Stimulated activated CD4-positive, alpha-beta T cell treated with anti-CD3 and anti-CD28 coated beads, Interleukin-12 subunit alpha, Interleukin-12 subunit beta, amount 100 ng/mL, for 24 hours (primary cell): ENCODE data around the gene FBLN1.
"Not testable (repeated sequence)": the region's sequence is repeated elsewhere in the genome, so short reads cannot be mapped to it uniquely, and the experiment has no call there.

Experiments
- DNase-seq, 2 experiments: peaks; one replicate each; pipeline ENCODE4 v3.0.0-alpha.2; 2020; ENCODE audit warnings: low read depth in 2 of 2

The FBLN1 gene, protein sequence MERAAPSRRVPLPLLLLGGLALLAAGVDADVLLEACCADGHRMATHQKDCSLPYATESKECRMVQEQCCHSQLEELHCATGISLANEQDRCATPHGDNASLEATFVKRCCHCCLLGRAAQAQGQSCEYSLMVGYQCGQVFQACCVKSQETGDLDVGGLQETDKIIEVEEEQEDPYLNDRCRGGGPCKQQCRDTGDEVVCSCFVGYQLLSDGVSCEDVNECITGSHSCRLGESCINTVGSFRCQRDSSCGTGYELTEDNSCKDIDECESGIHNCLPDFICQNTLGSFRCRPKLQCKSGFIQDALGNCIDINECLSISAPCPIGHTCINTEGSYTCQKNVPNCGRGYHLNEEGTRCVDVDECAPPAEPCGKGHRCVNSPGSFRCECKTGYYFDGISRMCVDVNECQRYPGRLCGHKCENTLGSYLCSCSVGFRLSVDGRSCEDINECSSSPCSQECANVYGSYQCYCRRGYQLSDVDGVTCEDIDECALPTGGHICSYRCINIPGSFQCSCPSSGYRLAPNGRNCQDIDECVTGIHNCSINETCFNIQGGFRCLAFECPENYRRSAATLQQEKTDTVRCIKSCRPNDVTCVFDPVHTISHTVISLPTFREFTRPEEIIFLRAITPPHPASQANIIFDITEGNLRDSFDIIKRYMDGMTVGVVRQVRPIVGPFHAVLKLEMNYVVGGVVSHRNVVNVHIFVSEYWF

DNA sequence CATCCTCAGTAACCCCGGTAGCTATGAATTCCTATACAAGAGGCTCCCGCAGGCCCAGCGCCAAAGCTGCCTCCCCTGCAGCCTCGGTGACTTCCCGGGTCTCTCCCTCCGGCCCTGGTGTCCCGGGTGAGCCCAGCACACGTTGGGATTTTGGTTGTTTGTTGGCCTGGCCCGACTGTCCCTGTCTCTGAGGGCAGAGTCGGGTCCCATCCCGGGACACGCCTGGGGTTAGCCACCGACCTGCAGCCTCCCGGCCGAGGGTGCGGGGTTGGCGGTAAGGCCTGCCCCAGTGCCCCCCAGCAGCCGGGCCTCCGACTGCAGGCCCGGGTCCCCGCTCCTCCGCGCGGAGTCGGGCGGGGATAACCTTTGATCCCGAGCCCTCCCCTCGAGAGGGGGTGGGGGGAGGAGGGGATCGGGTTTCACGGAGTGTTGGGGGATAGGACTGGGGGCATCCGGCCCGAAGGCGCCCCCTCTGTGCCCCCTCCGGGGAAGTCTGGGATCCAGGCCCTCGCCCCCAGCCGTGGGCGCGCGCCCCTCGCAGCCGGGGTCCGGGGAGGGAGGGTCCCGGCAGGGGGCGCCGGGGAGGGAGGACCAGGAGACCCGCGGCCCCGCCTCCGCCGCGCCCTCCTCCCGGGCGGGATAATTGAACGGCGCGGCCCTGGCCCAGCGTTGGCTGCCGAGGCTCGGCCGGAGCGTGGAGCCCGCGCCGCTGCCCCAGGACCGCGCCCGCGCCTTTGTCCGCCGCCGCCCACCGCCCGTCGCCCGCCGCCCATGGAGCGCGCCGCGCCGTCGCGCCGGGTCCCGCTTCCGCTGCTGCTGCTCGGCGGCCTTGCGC, at the start of gene FBLN1:
TSS of gene FBLN1 (plus strand) at position 669 of the 835 bp plus-strand sequence. CDS start at position 772, 103 bp downstream.
- no peak for DNase-seq

DNA sequence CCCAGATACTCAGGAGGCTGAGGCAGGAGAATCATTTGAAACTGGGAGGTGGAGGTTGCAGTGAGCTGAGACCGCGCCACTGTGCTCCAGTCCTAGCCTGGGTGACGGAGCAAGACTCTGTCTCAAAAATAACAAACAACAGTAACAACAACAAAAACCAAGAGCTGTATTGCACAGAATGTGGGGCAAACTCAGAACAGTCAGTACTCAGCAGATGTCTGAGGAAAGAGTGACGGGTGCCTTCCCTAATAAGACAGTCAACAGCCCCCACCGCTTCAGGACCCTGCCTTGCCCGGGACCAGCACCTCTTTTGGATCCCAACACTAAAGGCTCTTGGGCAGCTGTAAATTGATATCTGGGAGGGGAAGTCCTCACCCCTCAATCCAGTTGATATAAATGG, 48.9 kb upstream of the FBLN1 start:
- DNase-seq, result no peak

DNA sequence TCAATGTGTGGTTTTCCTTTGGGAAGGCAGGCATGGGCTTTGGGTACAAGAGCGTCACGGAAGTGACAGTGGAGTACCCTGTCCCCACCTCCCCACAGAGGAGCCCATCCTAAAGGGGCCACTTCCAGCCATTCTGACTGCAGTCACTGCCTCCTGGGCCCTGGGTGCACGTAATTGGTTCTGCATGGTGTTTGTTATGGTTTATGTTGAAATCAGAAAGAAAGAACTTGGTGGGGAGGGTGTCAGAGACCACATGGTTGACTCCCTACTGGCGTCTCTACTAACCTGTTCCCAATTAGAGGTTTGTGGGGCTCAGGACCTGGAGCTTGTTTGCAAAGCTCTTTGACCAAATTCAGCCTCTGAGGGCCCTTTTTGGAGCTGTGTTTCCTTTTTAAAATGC, 48.4 kb upstream of the FBLN1 start:
- DNase-seq, result no peak

DNA sequence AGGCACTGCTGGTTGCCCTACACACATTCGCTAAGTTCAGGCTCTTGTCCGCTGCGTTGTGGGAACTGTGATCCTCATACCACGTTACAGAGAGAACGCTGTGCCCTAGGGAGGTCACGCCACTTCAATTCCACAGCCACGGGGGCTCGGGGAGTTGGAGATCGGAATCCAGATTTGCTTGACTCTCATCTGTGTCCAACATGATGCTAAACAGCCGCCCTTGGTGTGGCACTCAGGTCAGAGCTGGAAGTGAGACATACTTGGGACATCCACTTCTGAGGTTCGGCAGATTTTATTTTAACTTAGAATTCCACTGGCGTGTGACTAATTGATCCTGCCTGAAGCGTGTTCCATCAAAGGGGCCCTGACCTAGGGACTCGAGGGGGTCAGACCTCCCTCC, 47.5 kb upstream of the FBLN1 start:
- DNase-seq, result no peak

DNA sequence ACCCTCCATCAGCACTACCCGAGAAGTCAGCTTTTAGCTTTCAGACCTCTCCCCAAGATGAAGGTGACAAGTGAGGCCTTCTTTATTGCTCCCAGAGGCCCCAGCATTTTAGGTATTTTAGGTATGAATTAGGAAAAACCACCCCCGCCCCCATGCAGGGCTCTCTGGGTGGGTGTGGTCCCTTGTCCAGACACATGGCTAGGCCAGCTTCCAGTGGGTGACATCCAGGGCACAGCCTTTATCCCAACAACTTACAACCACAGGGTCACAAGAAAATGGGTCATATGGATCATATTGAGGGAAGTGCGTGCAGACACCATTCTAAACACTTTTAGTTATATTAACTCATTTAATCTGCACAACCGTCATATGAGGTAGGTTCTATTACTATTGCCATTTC, 47.1 kb upstream of the FBLN1 start:
- DNase-seq, result no peak

DNA sequence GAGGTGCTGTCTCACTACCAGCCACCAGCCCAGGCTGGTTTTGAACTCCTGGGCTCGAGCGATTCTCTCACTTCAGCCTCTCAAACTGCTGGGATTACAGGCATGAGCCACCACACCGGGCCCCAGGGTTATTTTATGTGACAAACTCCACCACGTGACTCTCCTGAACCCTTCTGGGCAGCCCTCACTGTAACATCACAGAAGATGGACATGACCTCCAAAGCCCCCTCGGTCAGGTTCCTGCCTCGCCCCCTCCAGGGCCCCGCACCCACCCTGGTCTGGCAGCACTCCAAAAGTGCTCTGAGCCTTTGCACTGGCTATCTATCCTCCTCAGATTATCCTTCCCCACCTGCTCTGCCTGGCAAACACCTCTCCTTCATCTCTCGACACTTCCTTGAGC, 45.9 kb upstream of the FBLN1 start:
- no peak for DNase-seq

DNA sequence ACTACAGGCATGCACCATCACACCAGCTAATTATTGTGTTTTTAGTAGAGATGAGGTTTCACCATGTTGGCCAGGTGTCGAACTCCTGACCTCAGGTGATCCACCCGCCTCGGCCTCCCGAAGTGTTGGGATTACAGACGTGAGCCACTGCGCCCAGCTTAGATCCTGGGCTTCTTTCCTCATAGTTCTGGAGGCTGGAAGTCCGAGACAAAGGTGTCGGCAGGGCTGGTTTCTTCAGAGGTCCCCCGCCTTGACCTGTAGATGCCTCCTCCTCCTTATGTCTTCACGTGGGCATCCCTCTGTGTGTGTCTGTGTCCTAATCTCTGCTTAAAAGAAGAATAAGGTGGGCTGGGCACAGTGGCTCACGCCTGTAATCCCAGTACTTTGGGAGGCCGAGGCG, 44.2 kb upstream of the FBLN1 start:
- DNase-seq, result no peak

DNA sequence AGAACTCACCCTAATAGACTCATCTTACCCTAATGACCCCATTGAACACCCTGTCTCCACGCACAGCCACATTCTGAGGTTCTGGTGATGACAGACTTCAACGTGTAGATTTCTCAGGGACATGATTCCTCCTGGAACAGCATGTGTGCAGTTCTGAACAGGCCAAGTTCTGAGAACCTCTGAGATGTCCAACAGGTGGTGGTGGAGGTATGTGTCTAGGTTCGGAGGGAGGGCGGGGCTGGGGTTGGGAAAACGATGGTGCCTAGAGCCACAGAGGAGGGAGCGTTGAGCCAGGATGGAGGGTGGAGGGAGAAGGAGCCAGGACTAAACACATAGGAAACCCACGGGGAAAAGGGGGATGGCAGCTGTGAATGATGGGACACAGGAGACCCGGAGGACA, 43.4 kb upstream of the FBLN1 start:
- DNase-seq, result no peak

DNA sequence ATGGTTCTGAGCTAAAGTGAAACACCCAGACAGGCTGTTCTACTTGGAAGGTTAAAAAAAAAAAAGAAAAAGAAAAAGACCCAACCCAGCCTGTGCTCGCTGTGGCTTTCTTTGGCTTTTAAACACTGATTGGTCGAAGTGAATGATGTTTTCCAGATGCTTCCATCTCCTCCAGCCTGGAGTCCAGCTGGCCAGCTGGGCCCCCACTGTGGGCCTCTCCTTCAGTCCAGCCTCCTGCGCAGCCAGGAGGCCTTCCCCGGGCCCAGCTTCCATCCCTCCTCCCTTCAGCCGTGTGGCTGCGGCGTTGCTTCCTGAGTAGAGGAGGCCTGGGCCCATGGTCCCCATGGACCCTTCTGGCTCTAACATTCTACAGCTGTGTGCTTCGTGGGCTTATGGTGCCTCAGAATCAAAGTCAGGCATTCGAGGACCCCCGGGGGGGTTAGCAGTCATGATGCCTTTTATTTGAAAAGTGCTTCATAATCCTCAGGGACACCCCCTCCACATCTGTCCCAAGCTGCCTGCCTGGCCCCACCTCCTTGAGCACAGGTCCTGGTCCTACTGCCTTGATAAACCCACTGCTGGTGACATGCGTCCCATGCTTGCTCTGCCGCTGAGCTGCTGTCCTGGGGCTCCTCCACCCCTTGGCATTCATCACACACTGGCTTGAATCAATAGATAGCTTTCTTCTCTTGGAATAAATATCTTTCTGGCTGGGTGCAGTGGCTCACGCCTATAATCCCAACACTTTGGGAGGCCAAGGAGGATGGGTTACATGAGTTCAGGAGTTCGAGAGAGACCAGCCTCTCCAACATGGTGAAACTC, 42.2 kb upstream of the FBLN1 start:
- no peak for DNase-seq

DNA sequence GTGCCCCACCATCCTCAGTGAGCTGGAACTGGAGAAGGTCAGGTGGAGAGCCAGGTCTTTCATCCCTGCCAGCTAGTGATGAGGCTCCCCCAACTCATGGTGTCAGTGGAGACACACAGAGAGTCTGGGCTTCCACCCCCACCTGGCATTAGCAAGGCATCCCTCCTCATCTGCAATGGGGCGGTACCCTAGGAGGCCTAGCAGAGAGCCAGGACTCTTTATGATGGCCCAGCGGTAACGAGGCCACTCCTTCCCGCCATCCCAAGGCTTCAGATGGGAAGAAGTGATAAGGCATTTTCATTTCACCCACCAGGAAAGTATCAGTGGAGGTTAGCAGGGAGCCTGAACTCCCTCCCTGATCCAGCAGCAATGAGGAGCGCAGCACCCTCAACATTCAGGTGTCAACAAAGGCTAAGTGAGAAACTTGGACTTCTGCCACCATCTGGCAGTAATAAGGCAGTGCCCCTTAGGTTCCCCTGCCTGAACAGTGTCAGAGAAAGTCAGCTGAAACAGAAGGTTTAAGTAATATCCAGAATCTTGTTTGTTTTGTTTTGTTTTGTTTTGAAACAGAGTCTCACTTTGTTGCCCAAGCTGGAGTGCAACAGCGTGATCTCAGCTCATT, 40.5 kb upstream of the FBLN1 start:
- no peak for DNase-seq

DNA sequence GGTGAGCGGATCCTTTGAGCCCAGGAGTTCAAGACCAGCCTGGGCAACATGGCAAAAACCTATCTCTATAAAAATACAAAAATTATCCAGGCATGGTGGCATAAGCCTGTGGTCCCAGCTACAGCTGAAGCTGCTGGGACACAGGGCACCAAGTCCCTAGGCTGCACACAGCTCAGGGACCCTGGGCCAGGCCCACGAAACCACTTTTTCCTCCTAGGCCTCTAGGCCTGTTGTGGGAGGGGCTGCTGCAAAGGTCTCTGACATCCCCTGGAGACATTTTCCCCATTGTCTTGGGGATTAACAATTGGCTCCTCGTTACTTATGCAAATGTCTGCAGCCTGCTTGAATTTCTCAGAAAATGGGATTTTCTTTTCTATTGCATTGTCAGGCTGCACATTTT, 39.0 kb upstream of the FBLN1 start:
- DNase-seq, result not testable (repeated sequence)

DNA sequence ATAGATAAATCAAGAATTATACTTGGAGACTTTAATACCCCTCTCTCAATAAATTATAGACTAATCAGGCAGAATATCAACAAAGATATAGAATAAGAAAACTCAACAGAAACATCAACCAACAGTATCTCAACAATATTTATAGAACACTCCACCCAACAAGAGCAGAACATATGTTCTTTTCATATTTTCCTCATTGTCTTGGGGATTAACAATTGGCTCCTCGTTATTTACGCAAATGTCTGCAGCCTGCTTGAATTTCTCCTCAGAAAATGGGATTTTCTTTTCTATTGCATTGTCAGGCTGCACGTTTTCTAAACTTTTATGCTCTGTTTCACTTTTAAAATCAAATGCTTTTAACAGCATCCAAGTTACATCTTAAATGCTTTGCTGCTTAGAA, 37.0 kb upstream of the FBLN1 start:
- no peak for DNase-seq

DNA sequence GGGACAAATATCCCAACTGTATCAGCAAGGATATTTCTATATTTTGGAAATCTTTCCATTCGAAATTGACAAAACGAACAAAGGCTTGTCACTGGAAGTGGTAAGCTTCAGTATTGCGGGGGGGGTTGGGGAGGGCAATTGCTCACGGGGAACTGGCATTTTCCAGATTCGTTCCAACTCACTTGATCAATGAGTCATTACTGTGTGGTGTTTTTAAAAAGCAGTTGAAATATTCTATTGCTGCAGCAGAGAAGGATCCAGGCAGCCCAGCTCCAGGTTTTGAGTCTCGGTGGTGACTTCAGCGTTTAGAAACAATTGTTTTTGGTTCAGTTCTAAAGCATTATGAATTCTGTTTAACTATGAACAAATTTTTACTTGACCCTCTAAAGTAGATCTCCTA, 33.8 kb upstream of the FBLN1 start:
- no peak for DNase-seq

DNA sequence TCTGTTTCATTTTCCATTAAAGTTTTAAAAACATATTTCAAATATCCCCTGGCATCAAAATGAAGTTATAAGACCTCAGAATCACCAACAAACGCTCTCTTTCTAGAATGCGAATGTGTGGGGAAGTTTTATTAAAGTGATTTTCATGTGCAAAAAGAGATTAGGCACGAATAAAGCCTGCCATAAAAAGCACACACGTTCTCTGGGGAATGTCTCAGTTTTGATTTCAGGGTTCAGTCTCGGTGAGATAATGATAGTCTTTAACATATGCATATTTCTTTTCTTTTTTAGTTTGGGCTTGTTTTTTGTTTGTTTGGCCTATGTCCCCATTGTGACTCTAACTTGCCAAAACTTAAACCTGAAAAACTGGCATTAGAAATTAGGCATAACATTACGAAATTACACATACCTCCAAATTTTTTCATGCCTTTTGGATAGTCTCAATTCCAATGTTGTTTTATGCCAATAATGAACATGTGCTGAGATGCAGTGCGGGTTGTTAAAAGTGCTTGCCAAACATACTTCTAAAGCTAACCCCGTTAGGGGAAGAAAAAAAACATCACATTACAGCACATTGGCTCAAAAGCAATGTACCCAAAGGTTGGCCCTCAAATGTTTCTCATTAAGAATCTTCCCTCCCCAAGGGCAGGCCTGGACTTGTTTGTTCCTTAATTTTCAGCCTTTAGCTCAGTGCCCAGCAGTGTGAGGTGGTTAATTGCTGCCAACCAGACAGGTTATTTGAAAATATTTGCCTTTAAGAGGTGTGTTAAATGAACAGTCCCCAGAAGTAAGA, 33.2 kb upstream of the FBLN1 start:
- no peak for DNase-seq

DNA sequence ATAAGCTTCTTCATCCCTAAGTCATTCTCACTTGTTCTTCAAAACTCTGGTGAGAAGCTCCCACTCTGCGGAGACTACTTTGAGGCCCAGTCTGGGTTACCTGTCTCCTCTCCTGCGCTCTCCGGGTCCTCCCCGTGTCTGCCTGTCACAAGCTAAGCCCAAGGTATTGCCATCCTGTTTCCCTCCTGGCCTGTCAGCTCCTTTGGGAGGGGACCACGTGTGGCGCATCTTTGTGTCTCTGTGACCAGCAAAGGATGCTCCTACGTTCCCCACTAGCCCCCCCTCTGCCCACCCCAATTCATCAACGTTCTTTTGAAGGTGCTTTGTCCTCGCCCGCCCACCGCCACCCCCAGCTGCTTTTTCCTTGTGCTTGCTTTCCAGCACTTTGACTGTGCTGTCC, 31.8 kb upstream of the FBLN1 start:
- no peak for DNase-seq

DNA sequence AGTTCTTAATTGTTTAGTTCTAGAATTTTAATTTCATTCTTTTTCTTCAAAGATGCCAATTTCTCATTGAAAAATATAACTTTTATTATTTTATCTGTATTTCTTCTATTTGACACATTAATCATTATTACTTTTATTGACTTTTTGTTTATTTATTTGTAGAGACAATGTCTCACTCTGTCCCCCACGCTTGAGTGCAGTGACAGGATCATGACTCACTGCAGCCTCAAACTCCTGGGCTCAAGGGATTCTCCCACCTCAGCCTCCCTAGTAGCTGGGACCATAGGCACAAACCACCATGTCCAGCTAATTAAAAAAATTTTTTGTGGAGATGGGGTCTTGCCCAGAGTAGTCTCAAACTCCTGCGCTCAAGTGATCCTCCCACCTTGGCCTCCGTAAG, 30.3 kb upstream of the FBLN1 start:
- DNase-seq, result no peak

DNA sequence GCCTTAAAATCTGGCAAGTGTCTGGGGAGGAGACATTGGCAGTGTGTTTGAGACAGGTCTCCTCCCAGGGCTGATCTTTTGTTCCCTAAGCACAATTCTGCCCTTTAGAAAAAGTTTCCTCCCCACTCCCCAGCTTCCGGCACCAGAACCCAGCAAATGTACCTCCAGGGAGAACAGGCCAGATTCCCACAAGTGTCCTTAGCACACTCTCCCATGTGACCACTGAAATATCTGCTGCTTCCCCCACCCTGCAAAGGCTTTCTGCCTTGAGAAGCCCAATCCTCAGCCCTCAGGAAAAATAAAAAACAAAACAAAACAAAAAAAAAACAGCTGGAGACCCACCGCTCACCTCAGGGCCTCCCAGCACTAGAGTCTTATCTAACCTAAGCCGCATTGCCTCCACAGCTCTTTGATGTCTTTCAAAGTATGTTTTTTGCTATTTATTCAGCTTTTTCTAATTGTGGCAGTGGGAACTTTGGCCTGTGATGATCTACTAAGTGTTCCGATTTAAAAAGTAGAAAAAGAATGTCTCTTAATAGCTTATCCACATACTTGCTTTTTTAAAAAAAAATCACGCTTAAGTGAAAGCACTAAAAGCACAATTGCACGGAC, 29.0 kb upstream of the FBLN1 start:
- no peak for DNase-seq

DNA sequence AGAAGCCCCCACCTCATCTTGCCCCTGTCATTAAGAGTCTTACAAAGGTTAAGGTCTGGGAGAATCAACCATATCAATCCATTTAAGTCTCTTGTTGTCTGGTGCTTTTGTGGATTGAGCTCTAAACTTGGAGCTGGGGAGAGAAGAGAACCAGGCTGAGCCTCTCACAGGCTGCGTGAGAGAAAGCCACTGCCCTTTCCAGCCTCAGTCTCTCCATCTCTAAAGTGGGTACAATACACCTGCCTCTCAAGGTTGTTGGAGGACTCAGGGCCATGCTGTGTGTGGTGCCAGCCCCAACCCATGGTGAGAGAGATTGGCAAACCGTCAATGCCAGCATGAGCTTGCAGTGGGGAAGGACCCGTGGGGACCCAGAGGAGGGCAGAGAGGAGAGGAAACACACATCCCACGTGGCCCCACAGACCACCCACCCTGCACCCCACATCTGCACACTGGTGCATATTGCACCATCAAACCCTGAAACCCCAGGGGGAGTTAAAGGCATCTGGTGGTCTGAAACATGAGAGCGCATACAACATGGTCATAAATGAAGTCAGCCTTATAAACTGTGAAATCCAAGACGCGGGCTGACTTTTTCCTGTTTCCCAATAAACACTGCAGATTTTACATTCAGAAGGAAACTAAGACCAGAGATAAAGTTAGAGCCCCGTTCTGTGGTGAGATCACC, 27.5 kb upstream of the FBLN1 start:
- DNase-seq, result no peak

DNA sequence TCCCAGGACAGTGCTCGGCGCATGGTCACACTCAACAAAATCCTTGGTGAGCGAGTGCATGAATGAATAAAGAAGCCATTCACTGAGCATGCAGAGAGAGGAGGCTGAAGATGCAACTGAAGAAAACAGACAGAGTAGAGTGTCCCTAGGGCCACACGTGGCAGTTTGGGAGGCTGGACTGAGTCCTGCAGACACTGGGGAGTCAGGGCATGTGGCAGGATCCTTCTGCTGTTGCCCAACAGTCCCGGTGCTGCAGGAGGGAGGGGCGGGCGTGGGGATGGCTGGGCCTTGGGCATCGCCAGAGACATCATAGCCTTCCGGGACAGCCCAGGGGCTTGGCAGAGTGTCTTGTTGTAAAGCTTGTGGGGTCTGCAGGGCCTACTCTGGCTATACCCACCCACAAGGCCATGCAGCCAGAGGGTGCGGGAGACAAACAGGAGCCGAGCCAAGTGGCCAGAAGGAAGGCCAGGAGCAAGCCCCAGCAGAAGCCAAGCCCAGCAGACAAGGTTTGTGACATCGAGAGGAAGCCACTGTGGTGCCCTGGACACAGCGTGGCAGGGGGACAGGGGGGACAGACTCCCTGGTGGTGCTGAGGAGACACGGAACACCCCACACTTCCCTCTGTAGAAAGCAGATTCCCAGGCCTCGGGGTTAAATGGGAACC, 26.7 kb upstream of the FBLN1 start:
- no peak for DNase-seq
